Hepatocyte (in vitro differentiated cells): Measurements from ENCODE around the gene FOXK1. TPM values are rescaled to one million over a fixed set of nuclear protein-coding genes. Genes with fewer than 3 reads are reported as not detected.

Experiments used
- DNase-seq: peaks from one replicate; pipeline ENCODE4 v3.0.0-alpha.2; 2016; ENCODE audit warnings: low spot score
- H2AFZ ChIP-seq: fragments of 200-600 bp; sonication (generic); 2 replicates; pipeline ENCODE4 v1.6.0; 2016; ENCODE audit warnings: antibody characterized with exemption, mild to moderate bottlenecking
- H3K27ac ChIP-seq: fragments of 200-600 bp; sonication (generic); 2 replicates; pipeline ENCODE4 v1.5.1; 2016; ENCODE audit warnings: mild to moderate bottlenecking
- H3K27me3 ChIP-seq: fragments of 200-600 bp; sonication (generic); 2 replicates; pipeline ENCODE4 v1.6.1; 2016
- H3K36me3 ChIP-seq: fragments of 200-600 bp; sonication (generic); replicated peaks from 2 replicates; pipeline ENCODE4 v1.5.1; 2016; ENCODE audit warnings: low read depth; ENCODE audit not compliant: insufficient read depth
- H3K4me1 ChIP-seq: fragments of 200-600 bp; sonication (generic); 2 replicates; pipeline ENCODE4 v1.5.1; 2016; ENCODE audit warnings: mild to moderate bottlenecking, moderate library complexity; ENCODE audit not compliant: insufficient read depth
- H3K4me2 ChIP-seq: fragments of 200-600 bp; sonication (generic); 2 replicates; pipeline ENCODE4 v1.6.0; 2016
- H3K4me3 ChIP-seq: fragments of 200-600 bp; sonication (generic); 2 replicates; pipeline ENCODE4 v1.5.1; 2016; ENCODE audit warnings: mild to moderate bottlenecking
- H3K79me2 ChIP-seq: fragments of 200-600 bp; sonication (generic); 2 replicates; pipeline ENCODE4 v1.6.0; 2017; ENCODE audit warnings: mild to moderate bottlenecking
- H3K9me2 ChIP-seq: fragments of 200-600 bp; sonication (generic); replicated peaks from 2 replicates; pipeline ENCODE4 v1.6.0; 2017; ENCODE audit warnings: mild to moderate bottlenecking; ENCODE audit not compliant: insufficient read depth
- H3K9me3 ChIP-seq: fragments of 200-600 bp; sonication (generic); 2 replicates; pipeline ENCODE4 v1.5.1; 2016; ENCODE audit warnings: low read depth, mild to moderate bottlenecking
- H4K20me1 ChIP-seq: fragments of 200-600 bp; sonication (generic); 2 replicates; pipeline ENCODE4 v1.6.0; 2016; ENCODE audit warnings: mild to moderate bottlenecking; ENCODE audit not compliant: insufficient read depth, poor library complexity, severe bottlenecking
- CTCF ChIP-seq: fragments of 200-600 bp; sonication (generic); IDR thresholded peaks from 2 replicates; pipeline ENCODE4 v1.5.1; 2016; ENCODE audit warnings: antibody characterized with exemption, mild to moderate bottlenecking; ENCODE audit not compliant: poor library complexity
- EZH2 ChIP-seq: fragments of 200-600 bp; sonication (generic); IDR thresholded peaks from 2 replicates; pipeline ENCODE4 v1.6.1; 2016; ENCODE audit warnings: antibody characterized with exemption, mild to moderate bottlenecking, borderline replicate concordance
- EZH2phosphoT487 ChIP-seq: fragments of 200-600 bp; sonication (generic); IDR thresholded peaks from one replicate; pipeline ENCODE4 v1.6.1; 2018; ENCODE audit warnings: antibody characterized with exemption, mild to moderate bottlenecking, low read depth, moderate library complexity; ENCODE audit not compliant: unreplicated experiment, severe bottlenecking
- WGBS: methylation state at CpG from one replicate; pipeline ENCODE4 v1.1.6; 2016; ENCODE audit warnings: low lambda C conversion rate; ENCODE audit errors: missing lambda C conversion rate; 5-methylcytosine and 5-hydroxymethylcytosine counted together
- polyA plus RNA-seq: library from polyadenylated mRNA; unstranded; fragments of >200 nt; fragmentation: Nextera tagmentation; extraction: Ambion mirVana; gene quantifications from 2 replicates; pipeline ENCODE4 v1.2.1, GENCODE V29; 2016
- total RNA-seq: library from RNA; depleted of rRNA; stranded (reverse); fragments of >200 nt; gene quantifications from 2 replicates; pipeline ENCODE4 v1.2.3, GENCODE V29; 2014

FOXK1 gene
- total and polyA plus RNA-seq, 2 experiments from 2014 or later = 8.3 to 17.8 TPM

- peaks cover 78% of the 10 kb centered on the region for H3K79me2 ChIP-seq
- H3K4me1 ChIP-seq = peaks cover 22% of the 10 kb centered on the region
- no peak for DNase-seq
- H3K4me2 ChIP-seq = no peak overlapping the region
- H2AFZ ChIP-seq = no peak overlapping the region
- H4K20me1 ChIP-seq = peaks cover 11% of the 10 kb centered on the region
- H3K9me3 ChIP-seq = no peaks in the 10 kb centered on the region
- H3K36me3 ChIP-seq = no peaks in the 10 kb centered on the region
- WGBS = 91% methylated on average over 20 of the region's 20 CpGs
- no peak overlapping the region for H3K4me3 ChIP-seq
- no peak overlapping the region for H3K27ac ChIP-seq
- no peaks in the 10 kb centered on the region for H3K27me3 ChIP-seq
- H3K9me2 ChIP-seq = no peaks in the 10 kb centered on the region
- TF ChIP-seq CTCF (no peak), EZH2phosphoT487 (no peak), EZH2 (no peak)
These were observed 69.4 kb downstream of the FOXK1 start for GRCh38 chr7:4751398-4751947.

GRCh38 chr7:4753598-4754432 is 71.7 kb downstream of the FOXK1 start:
- Histone ChIP-seq H3K4me1 (peaks cover 3% of the 10 kb centered on the region), H3K27ac (no peak overlapping the region), H3K9me2 (no peaks in the 10 kb centered on the region), H3K4me2 (no peak overlapping the region), H3K27me3 (no peaks in the 10 kb centered on the region), H3K79me2 (peaks cover 55% of the 10 kb centered on the region), H3K4me3 (no peak overlapping the region), H3K9me3 (no peaks in the 10 kb centered on the region), H4K20me1 (peaks cover 11% of the 10 kb centered on the region), H2AFZ (no peak overlapping the region), H3K36me3 (no peaks in the 10 kb centered on the region)
- DNase-seq = peak; percentile 86
- TF ChIP-seq EZH2 (no peak), EZH2phosphoT487 (no peak), CTCF (peak; percentile 83)
- WGBS = 62% methylated on average over 30 of the region's 31 CpGs

- Histone ChIP-seq H4K20me1 (peaks cover 11% of the 10 kb centered on the region), H3K4me1 (peaks cover 3% of the 10 kb centered on the region), H3K4me3 (no peak overlapping the region), H3K4me2 (no peak overlapping the region), H3K27ac (no peak overlapping the region), H3K27me3 (no peaks in the 10 kb centered on the region), H2AFZ (no peak overlapping the region), H3K9me2 (no peaks in the 10 kb centered on the region), H3K79me2 (peaks cover 47% of the 10 kb centered on the region), H3K36me3 (no peaks in the 10 kb centered on the region), H3K9me3 (no peaks in the 10 kb centered on the region)
- TF ChIP-seq CTCF = no peak
- TF ChIP-seq EZH2 = no peak
- TF ChIP-seq EZH2phosphoT487 = no peak
- WGBS = 98% methylated on average over 32 of the region's 36 CpGs
- no peak for DNase-seq
These were observed 72.4 kb downstream of the FOXK1 start for GRCh38 chr7:4754433-4755010.
